ENCODE data around the gene NLRP5. TPM values are rescaled to one million over a fixed set of nuclear protein-coding genes. Genes with fewer than 3 reads are reported as not detected.
A peak's percentile ranks its signal among the peaks of the same experiment; 100 is the strongest.

The NLRP5 gene
- total and polyA plus RNA-seq, 2 donors (not counting 1 experiment from before 2014, with no cell fraction given) = not detected

DNA sequence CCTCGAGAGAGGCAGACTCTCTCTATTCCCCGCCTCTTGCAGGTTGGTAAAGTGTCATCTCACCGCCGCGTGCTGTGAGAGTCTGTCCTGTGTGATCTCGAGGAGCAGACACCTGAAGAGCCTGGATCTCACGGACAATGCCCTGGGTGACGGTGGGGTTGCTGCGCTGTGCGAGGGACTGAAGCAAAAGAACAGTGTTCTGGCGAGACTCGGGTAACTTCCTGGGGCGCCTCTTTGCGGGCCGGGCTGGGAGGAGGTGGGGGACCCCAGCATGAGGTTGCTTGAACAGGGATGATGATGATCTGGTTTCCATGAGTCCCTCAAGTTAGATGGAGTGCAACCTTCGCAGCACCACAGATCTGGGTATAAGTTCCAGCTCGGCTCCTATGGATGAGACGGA, 67.0 kb downstream of the NLRP5 start:
- H3K4me2 ChIP-seq (ENCODE audit: extremely low read depth, insufficient read depth, low read length) = no peak overlapping the region
- no peaks in the 10 kb centered on the region for H4K20me1 ChIP-seq (ENCODE audit: control insufficient read depth, extremely low read depth, insufficient read depth, low read length)
- no peaks in the 10 kb centered on the region for H3K4me1 ChIP-seq (ENCODE audit: control insufficient read depth, extremely low read depth, insufficient read depth, low read length)
- no peaks in the 10 kb centered on the region for H3K79me2 ChIP-seq (ENCODE audit: control insufficient read depth, insufficient read depth, low read length)
- TF ChIP-seq, protein P1, sequence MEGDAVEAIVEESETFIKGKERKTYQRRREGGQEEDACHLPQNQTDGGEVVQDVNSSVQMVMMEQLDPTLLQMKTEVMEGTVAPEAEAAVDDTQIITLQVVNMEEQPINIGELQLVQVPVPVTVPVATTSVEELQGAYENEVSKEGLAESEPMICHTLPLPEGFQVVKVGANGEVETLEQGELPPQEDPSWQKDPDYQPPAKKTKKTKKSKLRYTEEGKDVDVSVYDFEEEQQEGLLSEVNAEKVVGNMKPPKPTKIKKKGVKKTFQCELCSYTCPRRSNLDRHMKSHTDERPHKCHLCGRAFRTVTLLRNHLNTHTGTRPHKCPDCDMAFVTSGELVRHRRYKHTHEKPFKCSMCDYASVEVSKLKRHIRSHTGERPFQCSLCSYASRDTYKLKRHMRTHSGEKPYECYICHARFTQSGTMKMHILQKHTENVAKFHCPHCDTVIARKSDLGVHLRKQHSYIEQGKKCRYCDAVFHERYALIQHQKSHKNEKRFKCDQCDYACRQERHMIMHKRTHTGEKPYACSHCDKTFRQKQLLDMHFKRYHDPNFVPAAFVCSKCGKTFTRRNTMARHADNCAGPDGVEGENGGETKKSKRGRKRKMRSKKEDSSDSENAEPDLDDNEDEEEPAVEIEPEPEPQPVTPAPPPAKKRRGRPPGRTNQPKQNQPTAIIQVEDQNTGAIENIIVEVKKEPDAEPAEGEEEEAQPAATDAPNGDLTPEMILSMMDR (conservative IDR thresholded peaks at IDR 0.05 in 1 of 2, IDR thresholded peaks at IDR 0.05 in 1 of 2; ENCODE audit: low read depth in 1 of 2, low read length in 2 of 2) = no peak
- no peak for TF ChIP-seq EZH2 (IDR thresholded peaks at IDR 0.05; ENCODE audit: low read length, missing control alignments)
- no peak overlapping the region for H3K27ac ChIP-seq (ENCODE audit: insufficient read depth, low read length)
- no peak overlapping the region for H3K4me3 ChIP-seq (replicated peaks in 1 of 4; ENCODE audit: control extremely low read depth in 1 of 4, insufficient read depth in 1 of 4, low read depth in 3 of 4, low read length in 4 of 4)
- no peak for DNase-seq (ENCODE audit: low read depth in 2 of 2)
- H3K27me3 ChIP-seq (ENCODE audit: control insufficient read depth, insufficient read depth, low read length) = no peaks in the 10 kb centered on the region
- no peak overlapping the region for H3K9ac ChIP-seq (ENCODE audit: insufficient read depth, low read length)
- H3K9me3 ChIP-seq (ENCODE audit: control insufficient read depth, insufficient read depth, low read depth, low read length) = no peaks in the 10 kb centered on the region
- no peaks in the 10 kb centered on the region for H3K36me3 ChIP-seq (ENCODE audit: control insufficient read depth, insufficient read depth, low read length)
- no peak overlapping the region for H2AFZ ChIP-seq (ENCODE audit: low read length)

DNA sequence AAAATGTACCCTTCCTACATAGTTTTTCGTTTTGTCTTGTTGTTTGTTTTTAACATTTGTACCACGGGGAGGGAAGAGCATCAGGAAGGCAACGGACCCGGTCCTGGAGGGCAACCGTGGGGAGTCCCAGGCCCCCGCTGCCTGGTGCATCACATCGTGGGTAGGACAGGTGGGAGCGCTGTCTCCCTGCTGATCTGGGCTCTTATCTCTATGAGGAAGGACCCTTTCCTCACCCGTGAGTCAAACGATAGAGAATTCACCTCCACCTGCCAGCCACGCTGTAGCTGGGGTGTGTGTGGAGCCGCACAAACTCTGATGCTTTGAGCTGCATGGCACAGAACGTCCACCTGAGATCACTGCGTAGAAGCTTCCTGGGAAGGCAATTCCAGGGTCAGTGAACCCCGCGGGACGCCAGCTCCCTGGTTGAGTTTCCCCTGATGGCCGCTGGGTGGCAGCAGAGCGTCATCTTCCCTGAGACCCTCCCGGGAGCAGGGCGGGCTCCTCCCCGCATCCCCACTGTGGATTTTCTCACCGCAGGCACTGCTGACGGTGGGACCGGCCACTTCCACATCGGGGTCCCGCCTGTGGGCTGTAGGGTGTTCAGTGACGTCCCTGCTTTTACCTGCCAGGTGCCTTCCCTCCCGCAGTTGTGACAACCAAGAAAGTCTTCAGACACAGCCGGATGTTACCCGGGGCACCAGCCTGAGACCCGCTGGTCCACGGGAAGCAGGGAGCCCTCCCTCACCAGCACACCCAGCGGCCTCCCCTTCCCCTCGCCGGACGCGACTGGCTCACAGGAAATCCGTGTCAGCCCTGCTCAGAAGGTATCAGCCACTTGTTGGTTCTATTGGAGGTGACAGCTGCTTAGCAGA, 79.8 kb downstream of the NLRP5 start:
- no peak for TF ChIP-seq EZH2 (IDR thresholded peaks at IDR 0.05; ENCODE audit: low read length, missing control alignments)
- TF ChIP-seq, protein P1 (conservative IDR thresholded peaks at IDR 0.05 in 1 of 2, IDR thresholded peaks at IDR 0.05 in 1 of 2; ENCODE audit: low read depth in 1 of 2, low read length in 2 of 2) = peak; percentile 81
- peak; percentile 16 to 34 for DNase-seq (ENCODE audit: low read depth in 2 of 2)
- H3K36me3 ChIP-seq (ENCODE audit: control insufficient read depth, insufficient read depth, low read length) = no peaks in the 10 kb centered on the region
- H3K79me2 ChIP-seq (ENCODE audit: control insufficient read depth, insufficient read depth, low read length) = no peaks in the 10 kb centered on the region
- no peaks in the 10 kb centered on the region for H3K27me3 ChIP-seq (ENCODE audit: control insufficient read depth, insufficient read depth, low read length)
- no peak overlapping the region for H3K9ac ChIP-seq (ENCODE audit: insufficient read depth, low read length)
- no peak overlapping the region for H3K4me2 ChIP-seq (ENCODE audit: extremely low read depth, insufficient read depth, low read length)
- H3K27ac ChIP-seq (ENCODE audit: insufficient read depth, low read length) = no peak overlapping the region
- no peaks in the 10 kb centered on the region for H3K4me1 ChIP-seq (ENCODE audit: control insufficient read depth, extremely low read depth, insufficient read depth, low read length)
- H2AFZ ChIP-seq (ENCODE audit: low read length) = peak overlapping the region; percentile 34
- no peaks in the 10 kb centered on the region for H3K9me3 ChIP-seq (ENCODE audit: control insufficient read depth, insufficient read depth, low read depth, low read length)
- H3K4me3 ChIP-seq (replicated peaks in 1 of 4; ENCODE audit: control extremely low read depth in 1 of 4, insufficient read depth in 1 of 4, low read depth in 3 of 4, low read length in 4 of 4) = peak overlapping the region in 1 of 4 experiments; percentile 32
- H4K20me1 ChIP-seq (ENCODE audit: control insufficient read depth, extremely low read depth, insufficient read depth, low read length) = no peaks in the 10 kb centered on the region

DNA sequence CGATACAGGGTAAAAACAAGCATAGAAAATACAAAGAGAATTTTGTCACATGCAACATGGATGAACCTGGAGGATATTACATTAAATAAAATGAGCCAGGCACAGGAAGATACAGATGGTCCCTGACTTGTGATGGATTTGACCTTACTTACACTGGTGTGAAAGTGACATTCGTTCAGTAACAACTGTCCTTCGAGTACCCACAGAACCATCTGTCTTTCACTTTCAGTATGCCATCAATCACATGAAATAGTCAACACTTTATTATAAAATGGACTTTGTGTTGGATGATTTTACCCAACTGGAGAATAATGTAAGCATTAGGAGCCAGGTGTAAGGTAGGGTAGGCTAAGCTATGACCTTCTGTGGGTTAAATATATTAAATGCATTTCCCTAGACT, 83.1 kb downstream of the NLRP5 start:
- Histone ChIP-seq H3K4me3 (replicated peaks in 1 of 4; ENCODE audit: control extremely low read depth in 1 of 4, insufficient read depth in 1 of 4, low read depth in 3 of 4, low read length in 4 of 4) (no peak overlapping the region), H3K27me3 (ENCODE audit: control insufficient read depth, insufficient read depth, low read length) (no peaks in the 10 kb centered on the region), H3K36me3 (ENCODE audit: control insufficient read depth, insufficient read depth, low read length) (no peaks in the 10 kb centered on the region), H3K9me3 (ENCODE audit: control insufficient read depth, insufficient read depth, low read depth, low read length) (no peaks in the 10 kb centered on the region), H3K4me2 (ENCODE audit: extremely low read depth, insufficient read depth, low read length) (no peak overlapping the region), H3K79me2 (ENCODE audit: control insufficient read depth, insufficient read depth, low read length) (no peaks in the 10 kb centered on the region), H3K4me1 (ENCODE audit: control insufficient read depth, extremely low read depth, insufficient read depth, low read length) (no peaks in the 10 kb centered on the region), H3K27ac (ENCODE audit: insufficient read depth, low read length) (no peak overlapping the region), H3K9ac (ENCODE audit: insufficient read depth, low read length) (no peak overlapping the region), H2AFZ (ENCODE audit: low read length) (no peak overlapping the region), H4K20me1 (ENCODE audit: control insufficient read depth, extremely low read depth, insufficient read depth, low read length) (no peaks in the 10 kb centered on the region)
- TF ChIP-seq, protein P1 (conservative IDR thresholded peaks at IDR 0.05 in 1 of 2, IDR thresholded peaks at IDR 0.05 in 1 of 2; ENCODE audit: low read depth in 1 of 2, low read length in 2 of 2) = no peak
- TF ChIP-seq EZH2 (IDR thresholded peaks at IDR 0.05; ENCODE audit: low read length, missing control alignments) = no peak
- DNase-seq (ENCODE audit: low read depth in 2 of 2) = no peak

Data from fibroblast of lung (primary cell).